D341Med (cell line): ENCODE results near the gene SPARC.
"Not testable (repeated sequence)": the region's sequence is repeated elsewhere in the genome, so short reads cannot be mapped to it uniquely, and the experiment has no call there.

ENCODE experiments used
- DNase-seq: peaks from one replicate; pipeline ENCODE4 v3.0.0; 2012; ENCODE audit warnings: low spot score

SPARC gene

DNA sequence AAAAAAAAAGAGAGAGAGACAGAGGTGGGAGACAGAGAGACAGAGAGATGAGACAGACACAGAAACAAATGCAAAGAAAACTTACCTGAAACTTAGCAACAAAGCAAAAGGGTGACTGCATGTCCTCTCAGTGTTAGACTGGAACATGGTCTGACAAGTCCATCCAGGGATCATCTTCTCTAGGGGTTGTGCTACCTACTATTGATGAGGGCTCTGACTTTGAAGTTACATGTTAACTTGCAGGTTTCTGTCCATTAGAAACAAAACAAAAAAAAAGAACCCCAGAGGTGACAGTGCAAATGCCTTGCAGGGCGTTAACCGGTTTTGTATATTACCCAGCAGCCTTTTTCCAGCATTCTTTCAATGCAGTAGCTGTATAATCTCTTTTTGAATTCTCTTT is 13.6 kb upstream of the SPARC start:
- DNase-seq = no peak

DNA sequence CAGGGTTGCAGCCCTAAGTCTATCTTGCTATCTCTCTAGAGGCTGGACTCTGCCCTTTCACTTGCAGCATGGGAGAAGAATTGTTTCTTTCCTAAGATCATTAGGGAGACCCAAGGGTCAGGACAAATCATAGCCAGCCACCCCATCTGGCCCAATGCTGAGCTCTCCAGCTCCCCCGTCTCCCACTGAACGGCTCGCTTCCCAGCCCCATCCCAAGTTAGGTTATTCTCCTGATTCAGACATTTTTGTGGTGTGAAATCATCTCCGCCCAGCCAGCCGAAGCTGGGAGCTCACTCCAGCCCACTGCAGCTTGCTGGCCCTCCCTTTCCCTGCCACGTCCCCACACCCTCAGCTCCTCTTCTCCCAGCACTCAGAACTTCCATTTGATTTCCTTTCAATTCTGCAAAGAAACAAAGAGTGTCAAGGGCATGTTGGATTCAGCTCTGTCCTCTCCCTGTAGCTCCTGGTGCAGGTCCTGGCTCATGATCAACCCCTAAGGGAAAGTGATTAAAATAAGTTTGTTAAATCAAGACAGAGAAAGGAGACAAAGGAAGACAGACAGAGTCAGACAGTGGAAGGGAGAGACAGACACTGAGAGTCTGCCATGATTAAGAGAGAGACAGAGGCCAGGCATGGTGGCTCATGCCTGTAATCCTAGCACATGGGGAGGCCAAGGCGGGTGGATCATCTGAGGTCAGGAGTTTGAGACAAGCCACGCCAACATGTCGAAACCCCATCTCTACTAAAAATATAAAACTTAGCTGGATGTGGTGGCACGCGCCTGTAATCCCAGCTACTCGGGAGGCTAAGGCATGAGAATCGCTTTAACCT is 12.6 kb upstream of the SPARC start:
- DNase-seq = no peak

DNA sequence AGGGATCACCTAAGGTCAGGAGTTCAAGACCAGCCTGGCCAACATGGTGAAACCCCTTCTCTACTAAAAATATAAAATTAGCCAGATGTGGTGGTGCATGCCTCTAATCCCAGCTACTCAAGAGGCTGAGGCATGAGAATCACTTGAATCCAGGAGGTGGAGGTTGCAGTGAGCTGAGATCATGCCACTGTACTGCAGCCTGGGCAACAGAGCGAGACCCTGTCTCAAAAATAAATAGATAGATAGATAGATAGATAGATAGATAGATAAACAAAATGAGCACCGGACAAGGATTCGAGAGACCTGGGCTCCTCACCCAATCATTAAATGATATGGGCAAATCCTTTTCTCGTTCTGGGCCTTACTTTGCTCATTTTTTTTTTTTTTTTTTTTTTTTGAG is 11.4 kb upstream of the SPARC start:
- not testable (repeated sequence) for DNase-seq

DNA sequence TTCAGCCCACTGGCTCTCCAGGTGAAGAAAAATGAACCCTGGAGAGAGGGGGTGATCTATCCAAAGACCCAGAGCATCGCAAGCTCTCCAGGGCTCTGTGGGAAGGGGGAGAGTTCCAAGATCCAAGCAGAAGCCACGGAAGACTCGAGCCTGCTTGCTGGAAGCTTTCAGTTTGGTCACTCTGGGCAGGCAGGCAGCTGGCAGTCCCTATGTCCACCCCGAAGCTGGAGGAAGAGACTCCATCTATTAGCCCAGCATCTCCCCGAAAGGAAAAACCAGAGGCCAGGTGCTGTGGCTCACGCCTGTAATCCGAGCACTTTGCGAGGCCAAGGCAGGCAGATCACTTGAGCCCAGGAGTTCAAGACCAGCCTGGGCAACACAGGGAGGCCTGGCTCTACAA is 10.7 kb upstream of the SPARC start:
- DNase-seq = no peak

DNA sequence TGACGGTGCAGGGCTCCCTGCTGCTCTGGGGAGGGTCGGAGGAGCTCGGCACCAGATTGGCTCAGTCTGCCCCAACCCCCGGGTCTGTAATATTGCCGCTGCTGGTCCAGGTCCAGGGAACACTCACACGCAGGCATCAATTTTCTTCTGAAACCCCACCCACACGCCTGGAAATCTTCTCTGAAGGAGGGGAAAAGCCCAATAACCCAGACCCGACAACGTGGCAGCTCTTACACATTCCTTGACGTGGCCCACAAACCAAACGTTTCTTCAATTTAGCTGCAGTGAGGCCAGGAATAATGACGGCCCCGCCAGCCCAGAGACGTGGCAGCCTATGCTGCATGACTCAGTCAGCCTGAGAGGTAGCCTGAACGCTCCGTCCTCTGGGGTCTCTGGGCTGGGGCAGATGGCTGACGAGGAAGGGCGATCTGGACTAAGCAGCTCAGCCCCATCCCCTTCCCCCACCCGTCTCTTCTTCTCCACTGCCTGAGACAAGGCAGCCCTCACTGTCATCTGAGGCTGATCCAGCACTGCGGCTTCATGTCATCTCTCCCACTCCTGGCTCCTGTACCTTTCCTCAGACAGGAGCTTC is 9.9 kb upstream of the SPARC start:
- DNase-seq = no peak

DNA sequence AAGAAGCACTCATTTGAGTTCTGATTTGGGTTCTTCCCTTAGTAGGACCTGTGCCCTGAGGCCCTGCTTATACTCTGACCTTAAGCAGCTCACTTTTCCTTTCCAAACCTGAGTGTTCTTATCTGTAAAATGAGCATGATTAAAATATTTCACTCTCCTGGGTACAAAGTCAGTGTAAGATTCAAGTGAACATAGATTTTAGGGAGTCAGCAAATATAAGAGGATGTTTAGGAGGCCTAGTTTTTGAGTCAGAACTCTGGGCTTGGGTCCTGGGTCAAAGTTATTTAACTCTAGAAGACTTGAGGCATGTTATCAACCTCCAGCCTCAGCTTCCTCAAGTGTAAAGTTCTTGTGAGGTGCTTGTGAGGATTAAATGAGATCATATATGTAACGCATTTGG is 8.7 kb upstream of the SPARC start:
- no peak for DNase-seq

DNA sequence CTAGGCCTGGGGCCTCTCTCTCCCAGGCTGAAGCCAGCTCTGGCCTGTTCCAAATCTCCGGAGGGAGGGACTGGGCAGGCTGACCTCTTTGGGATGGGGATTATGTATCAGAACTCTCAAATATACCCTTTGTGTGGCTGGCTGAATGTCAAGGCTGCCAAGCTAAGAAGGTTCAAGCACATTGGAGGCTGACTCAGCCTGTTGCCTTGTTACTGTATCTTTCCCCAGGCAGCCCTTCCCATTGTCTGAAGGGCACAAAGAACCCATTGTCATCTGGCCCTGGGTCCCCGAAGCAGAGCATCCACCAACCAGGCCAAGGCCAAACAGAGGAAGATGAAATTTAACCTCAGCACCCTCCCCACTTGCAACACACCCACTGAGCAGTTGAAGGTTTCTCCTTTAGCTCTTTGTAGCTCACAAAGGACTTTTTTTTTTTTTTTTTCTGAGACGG is 7.3 kb upstream of the SPARC start:
- no peak for DNase-seq

DNA sequence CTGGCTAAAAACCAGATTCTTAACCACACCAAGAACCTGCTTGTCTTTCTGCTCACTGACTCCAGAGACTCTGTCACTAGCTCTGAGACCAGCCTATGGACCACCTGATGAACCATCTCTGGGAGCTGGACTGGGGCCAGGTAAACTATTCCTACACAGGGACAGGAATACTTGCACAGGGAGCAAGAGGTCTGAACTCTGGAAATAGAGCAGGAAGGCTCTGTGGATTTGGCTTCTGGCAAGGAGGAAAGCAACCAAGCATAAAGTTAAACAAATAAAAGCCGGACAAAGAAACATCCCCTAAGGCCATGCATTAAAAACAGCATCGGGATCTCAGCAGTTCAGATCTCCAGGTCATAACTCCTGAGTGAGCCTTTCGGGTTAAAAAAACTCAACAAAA is 5.6 kb upstream of the SPARC start:
- DNase-seq = no peak

DNA sequence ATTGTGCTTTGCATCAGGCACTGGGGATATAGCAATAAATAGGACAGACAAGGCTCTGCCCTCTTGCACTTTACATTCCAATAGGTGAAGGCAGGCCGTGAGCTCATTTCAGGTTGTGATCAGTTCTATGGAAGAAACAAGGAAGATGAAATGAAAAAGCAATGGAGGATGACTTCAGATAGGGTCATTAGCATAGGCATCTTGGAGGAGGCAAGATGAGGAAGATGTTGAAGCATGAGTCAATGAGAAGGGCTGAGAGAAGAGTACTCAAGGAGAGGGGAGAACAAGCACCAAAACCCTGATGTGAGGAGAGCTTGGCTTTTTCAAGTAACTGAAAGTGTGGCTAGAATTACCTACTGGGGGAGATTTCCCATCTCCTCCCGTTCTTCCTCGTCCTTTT is 5.0 kb upstream of the SPARC start:
- no peak for DNase-seq

DNA sequence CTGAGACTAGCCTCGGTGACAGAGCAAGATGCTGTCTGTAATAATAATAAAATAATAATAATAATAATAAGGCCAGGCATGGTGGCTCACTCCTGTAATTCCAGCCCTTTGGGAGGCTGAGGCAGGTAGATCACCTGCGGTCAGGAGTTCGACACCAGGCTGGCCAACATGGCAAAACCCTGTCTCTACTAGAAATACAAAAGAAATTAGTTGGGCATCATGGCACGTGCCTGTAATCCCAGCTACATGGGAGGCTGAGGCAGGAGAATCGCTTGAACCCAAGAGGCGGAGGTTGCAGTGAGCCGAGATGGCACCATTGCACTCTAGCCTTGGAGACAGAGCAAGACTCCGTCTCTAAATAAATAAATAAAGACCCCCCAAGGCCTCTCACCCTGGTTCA is 2.9 kb upstream of the SPARC start:
- not testable (repeated sequence) for DNase-seq

DNA sequence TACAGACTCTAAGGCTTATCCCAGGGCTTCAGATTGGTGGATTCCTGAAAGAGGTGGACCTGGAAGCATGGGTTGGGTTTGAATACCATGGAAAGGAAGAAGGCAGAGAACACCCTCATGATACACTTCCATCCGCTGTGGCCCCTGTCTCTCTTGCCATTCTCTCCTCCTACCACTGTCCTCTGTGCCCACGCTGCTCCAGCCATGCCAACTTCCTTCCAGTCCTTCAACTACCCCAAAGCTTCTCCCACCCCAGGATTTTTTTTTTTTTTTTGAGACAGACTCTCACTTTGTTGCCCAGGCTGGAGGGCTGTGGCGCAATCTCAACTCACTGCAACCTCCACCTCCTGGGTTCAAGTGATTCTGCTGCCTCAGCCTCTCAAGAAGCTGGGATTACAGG is 1.7 kb upstream of the SPARC start:
- no peak for DNase-seq

DNA sequence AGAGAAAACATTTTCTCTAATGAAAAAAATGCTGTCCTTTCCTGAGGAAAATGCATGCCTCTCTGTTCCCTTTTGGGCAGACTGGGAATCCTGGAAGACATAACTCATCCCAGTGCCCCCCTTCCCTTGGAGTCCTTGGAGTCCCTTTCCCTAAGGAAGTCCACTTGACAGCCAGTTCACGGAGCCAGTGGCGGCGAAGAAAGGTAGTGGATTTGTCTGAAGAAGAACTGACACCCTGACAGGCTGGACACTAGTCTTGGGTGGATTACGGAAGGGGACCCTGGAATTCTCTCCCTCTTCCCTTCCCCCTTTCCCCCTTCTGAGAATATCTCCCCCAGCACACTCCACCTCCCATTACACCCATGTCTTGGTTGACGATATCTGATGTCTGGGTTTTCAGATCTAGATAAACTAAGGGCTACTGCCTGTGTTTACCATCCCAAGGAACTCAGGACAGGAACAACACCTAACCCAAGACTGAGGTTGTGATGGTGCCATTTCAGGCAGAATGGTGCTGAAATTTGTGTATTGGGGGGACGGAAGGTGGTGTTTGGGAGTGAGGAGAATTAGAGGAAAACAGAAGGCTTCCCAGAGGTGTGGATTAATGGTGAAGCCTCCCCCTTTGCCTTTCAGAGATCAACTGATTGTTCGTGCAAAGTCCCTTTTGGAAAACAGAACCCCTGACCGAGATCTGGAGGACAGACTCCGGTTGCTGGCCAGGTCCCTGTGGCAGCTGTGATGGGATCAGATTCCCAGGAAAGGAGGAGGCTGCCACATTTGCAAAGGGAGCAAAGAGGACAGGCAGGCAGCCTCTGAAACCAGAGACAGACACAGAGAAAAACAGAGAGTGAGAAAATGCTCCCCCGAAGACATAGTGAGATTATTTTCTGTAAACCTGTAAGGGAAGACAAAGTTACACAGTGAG is 704 bp downstream of the SPARC start:
- DNase-seq = no peak

DNA sequence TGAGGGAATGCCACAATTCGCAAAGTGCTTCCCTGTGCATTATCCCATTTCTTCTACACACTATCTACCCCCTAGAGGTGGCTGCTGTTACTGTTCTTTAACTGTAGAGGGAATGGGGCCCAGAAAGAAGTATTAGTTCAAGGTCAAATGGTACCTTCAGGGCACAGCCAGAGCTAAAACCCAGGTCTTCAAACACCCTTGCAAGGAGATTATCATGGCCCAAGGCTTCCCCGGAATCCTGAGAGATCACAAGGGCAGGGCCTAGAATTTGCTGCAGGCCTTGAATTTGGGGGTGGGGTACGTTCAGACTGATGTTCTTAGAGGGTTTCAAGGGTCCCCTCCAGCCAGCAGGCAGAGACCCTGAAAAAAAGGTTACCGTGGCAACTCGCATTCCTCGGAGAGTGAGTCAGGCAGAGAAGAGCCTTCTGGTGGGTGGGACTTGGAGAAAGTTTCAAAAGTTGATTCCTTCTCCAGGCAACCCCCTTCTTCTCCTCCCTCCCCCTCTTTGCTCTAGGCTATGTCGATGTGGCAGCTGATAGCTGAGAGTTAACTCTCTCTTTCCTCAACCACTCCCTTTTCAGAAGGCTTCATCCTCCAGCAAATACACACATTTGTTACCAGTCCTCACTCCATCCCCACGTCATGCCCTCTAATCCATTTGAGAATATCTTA is 1.9 kb downstream of the SPARC start:
- no peak for DNase-seq

DNA sequence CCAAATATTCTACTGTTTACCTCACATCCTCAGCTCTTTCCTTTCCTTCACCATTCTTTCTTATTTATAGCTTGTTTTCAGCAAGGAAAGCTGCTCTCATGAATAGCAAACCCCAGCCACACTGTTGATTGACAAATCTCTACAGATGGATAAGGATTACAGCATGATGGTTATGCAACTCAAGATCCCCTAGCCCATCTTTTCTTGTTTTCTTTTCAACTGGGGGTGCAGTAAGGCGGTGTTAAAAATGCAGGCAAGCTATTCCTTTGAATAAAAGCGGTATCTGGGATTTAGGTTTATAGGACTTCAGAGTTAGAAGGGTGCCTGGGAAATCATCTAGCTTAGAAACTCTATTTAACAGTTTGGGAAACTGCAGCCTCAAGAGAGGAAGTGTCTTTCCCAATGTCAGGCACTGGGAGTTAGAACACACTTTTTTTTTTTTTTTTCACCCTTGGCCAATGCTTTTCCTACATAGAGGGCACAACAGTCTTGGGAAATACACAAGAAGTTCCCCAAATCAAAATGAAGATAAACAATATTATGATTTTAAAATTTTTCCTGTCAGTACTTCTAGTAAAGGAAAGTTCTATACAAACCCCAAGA is 2.6 kb downstream of the SPARC start:
- no peak for DNase-seq

DNA sequence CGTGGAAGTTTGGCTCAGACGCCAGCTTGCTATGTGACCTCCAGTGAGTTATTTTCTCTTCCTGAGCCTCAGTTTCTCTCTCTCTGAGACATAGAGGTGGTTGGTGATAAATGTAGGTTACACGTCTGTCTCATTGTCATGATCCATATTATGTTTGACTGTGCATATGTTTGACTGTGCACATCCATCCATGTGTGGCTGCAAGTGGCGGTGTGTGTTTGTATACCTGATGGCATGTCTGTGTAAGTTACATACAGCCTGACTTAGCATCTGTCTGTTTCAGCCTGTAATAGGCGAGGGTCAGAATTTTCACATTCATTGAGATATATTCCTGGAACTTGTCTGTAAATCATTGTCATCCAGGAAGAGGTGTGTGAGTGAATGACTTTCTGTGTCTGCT is 3.3 kb downstream of the SPARC start:
- DNase-seq = no peak

DNA sequence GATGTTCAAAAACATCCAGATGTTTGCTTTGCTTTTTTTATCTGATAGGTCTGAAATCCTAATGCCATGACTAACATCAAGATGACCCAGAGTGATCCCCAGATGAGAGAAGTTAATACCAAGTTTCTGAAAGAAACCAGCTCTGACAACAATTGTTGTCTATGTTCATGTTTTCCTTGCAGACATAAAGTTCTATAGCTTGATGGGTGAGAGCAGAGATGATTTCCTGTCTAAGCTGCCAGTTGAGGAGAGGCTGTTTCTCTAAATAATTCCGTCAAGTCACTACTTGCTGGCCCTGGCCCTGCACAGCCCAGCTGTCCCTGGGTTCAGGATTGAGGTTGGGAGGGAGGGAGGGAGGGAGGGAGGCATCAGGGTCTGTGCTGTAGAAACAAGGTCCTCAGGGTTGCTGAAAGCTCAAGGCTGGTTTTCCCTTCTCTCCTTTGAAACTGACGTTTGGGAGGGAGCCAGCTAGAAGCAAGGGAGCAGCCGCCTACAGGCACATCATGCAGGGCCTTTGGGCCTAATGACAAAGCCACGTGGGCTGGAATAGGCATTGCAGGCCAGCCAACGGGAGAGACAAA is 3.9 kb downstream of the SPARC start:
- DNase-seq = no peak

DNA sequence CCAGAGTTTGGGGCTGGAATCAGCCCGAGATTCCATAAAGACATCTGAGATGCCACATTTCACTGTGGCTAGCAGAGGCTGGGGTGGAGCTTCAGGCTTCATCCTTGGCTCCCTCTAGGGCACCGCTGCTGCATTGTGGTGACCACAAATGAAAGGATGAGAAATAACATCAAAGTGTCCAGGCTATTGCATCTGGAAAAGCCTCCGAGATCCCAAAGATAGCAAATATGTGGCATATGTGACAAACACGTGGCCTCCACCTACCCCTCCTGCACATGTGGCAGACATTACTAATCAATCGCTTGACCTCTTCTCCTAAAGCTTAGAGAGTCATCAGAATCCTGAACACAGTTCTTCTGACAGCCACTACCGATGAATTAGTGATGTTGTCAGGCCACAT is 4.5 kb downstream of the SPARC start:
- DNase-seq = no peak

DNA sequence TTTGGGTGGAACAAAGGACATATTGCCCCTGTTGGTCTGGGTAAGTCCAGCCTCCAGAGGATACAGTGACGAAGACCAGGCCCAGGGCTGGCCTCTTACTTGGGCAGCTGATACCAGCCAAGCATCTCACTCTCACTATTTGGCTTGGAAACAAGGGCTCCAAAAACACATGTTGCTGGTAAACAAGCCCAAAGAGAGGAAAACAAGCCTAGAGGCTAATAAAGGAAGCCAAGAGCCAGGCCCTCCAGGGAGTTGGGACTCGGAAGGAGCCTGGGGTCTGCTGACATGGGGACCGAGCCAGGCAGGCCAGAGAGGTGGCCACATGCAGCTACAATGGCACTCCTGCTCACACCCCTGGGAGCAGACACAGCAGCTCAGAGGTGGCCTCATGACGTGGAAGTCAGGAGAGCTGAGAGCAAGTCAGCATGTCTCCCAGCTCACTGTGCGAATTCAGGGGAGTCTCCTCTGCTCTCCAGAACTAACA is 5.7 kb downstream of the SPARC start:
- no peak for DNase-seq

DNA sequence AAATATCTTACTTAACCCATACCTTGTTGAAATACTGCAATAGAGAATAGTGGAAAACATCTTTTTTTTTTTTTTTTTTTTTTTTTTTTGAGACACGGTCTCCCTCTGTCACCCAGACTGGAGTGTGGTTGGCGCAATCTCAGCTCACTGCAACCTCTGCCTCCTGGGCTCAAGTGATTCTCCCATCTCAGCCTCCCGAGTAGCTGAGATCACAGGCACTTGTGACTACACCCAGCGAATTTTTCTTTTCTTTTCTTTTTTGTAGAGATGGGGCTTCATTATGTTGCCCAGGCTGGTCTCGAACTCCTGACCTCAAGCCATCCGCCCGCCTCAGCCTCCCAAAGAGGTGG is 6.6 kb downstream of the SPARC start:
- not testable (repeated sequence) for DNase-seq

DNA sequence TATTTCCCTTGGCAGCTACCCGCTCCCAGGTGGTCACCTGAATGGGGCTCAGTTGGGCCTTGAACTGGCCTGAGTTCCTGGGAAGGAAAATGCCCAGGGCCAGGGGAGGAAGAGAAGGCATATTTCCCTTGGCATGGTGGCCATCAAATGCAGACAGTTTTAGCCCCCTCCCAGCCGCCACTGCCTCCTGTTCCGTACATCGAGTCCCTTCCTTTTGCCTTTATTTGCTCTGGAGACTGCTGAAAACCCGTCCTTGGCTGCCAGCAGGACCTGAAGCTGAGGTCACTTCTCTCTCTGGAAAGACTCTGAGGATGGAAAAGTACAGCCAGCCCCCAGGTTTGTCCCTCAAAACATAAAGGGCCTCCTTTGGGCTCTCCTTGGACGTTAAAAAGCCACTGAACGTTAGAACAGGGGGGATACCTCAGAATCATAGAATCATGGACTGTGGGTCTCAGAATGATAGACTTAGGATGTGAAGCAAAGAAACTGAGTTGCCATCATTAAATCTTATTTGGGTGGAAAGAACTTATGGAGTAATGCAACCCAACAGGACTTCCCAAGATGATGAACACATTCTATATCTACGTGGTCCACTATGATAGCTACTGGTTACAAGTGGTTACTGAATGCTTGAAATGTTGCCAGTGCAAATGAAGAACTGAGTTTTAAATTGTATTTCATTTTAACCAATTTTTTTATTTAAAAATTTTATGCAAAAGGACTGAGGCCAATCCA is 7.1 kb downstream of the SPARC start:
- DNase-seq = no peak

DNA sequence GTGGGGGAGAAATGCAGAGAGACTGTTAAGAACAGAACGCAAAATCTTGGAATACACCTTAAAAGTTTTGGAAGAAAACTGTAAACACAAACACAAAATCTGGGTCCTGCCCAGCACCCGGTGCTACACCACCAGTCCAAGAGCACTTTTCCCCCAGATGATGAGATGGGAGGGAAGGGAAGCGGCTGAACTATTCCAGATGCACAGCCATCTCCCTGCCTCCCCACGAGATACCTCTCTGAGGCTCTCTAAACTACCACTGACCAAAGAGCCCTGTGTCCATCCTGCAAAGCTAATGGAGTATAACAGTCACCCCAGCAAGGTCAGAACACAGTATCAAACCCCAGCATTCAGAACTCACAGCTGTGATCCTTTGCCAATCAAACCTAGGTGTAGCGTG is 8.0 kb downstream of the SPARC start:
- no peak for DNase-seq
